ENCODE results near the gene ZNF180.
"Not testable (repeated sequence)": the region's sequence is repeated elsewhere in the genome, so short reads cannot be mapped to it uniquely, and the experiment has no call there.

ZNF180 gene

DNA sequence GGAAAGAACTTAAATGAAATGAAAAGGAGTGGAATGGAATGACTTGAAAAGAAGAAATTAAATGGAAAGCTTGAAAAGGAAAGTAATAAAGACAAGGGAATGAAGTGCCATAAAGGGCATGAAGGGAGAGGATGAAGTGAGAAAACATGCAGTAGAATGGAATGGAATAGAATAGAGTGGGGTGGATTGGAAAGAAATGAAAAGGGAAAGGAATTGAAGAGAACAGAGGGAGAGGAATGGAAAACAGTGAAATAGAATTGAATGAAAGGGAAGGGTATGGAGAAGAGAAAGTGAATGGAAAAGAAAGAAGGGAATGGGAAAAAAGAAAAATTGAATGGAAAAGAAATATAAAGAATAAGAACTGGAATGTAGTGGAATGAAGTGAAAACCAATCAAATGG lies 9.2 kb upstream of the ZNF180 start:
- TF ChIP-seq CTCF (IDR thresholded peaks at IDR 0.05; ENCODE audit: low read depth, low read length, missing control alignments), result no peak
- H3K4me3 ChIP-seq (replicated peaks; ENCODE audit: low read depth, low read length), result no peak overlapping the region
- no peak for DNase-seq (ENCODE audit: extremely low read depth, low read depth)

GRCh38 chr19:44499559-44499958 lies 763 bp downstream of the ZNF180 start:
- DNase-seq (ENCODE audit: extremely low read depth, low read depth), result no peak
- TF ChIP-seq CTCF (IDR thresholded peaks at IDR 0.05; ENCODE audit: low read depth, low read length, missing control alignments), result no peak
- H3K4me3 ChIP-seq (replicated peaks; ENCODE audit: low read depth, low read length), result peak overlapping the region; percentile 68

- DNase-seq (ENCODE audit: extremely low read depth, low read depth), result no peak
- TF ChIP-seq CTCF (IDR thresholded peaks at IDR 0.05; ENCODE audit: low read depth, low read length, missing control alignments), result no peak
- peak overlapping the region; percentile 68 for H3K4me3 ChIP-seq (replicated peaks; ENCODE audit: low read depth, low read length)
Measured at GRCh38 chr19:44498988-44499387, 1.3 kb downstream of the ZNF180 start.

DNA sequence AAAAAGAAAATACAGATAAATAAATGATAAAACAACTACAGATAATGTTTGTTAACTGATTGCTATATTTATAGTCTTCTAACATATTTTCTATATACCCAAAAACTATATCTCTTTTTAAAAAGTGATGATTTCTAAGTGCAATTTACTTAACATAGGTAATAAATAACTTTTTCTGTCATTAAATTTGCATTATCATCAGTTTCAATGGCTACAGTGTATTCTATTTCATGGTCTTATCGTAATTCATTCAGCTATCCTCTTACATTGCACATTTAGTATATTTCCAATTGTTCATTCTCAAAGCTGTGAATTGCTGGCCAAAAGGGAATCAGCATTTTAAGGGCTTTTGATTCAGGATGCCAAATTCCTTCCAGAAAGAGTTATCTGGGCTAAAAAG lies 3.6 kb downstream of the ZNF180 start:
- no peak for TF ChIP-seq CTCF (IDR thresholded peaks at IDR 0.05; ENCODE audit: low read depth, low read length, missing control alignments)
- H3K4me3 ChIP-seq (replicated peaks; ENCODE audit: low read depth, low read length), result no peak overlapping the region
- DNase-seq (ENCODE audit: extremely low read depth, low read depth), result no peak

- H3K4me3 ChIP-seq (replicated peaks; ENCODE audit: low read depth, low read length), result no peak overlapping the region
- no peak for DNase-seq (ENCODE audit: extremely low read depth, low read depth)
- TF ChIP-seq CTCF (IDR thresholded peaks at IDR 0.05; ENCODE audit: low read depth, low read length, missing control alignments), result no peak
Measured at GRCh38 chr19:44476559-44477408, 23.5 kb downstream of the ZNF180 start.

DNA sequence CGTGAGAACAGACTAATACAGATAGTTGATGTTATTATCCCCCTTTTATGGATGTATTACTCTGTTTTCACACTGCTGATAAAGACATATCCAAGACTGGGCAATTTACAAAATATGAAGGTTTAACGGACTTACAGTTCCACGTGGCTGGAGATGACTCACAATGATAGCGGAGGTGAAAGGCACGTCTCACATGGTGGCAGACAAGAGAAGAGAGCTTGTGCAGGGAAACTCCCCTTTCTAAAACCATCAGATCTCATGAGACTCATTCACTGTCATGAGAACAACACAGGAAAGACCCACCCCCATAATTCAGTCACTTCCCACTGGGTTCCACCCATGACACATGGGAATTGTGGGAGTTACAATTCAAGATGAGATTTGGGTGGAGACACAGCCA lies 31.6 kb downstream of the ZNF180 start:
- not testable (repeated sequence) for H3K4me3 ChIP-seq (replicated peaks; ENCODE audit: low read depth, low read length)

GRCh38 chr19:44462600-44463286 lies 37.6 kb downstream of the ZNF180 start:
- not testable (repeated sequence) for DNase-seq (ENCODE audit: extremely low read depth, low read depth); H3K4me3 ChIP-seq (replicated peaks; ENCODE audit: low read depth, low read length)

More for the DNA sequence above, 31.6 kb downstream of the ZNF180 start:
- DNase-seq (ENCODE audit: extremely low read depth, low read depth), result not testable (repeated sequence)

GRCh38 chr19:44456016-44456415 lies 44.3 kb downstream of the ZNF180 start:
- H3K4me3 ChIP-seq (replicated peaks; ENCODE audit: low read depth, low read length); DNase-seq (ENCODE audit: extremely low read depth, low read depth): not testable (repeated sequence)

Data from HFF-Myc (cell line).